Measurements from ENCODE around the gene SKP1. TPM values are rescaled to one million over a fixed set of nuclear protein-coding genes. Genes with fewer than 3 reads are reported as not detected.

SKP1 gene
- total RNA-seq, 4 donors from 2014 or later, result 121 to 219 (median 211) TPM

- no peak for ATAC-seq (ENCODE audit: low FRiP score)
- TF ChIP-seq CTCF (IDR thresholded peaks at IDR 0.05), result no peak
- peak; percentile 16 for DNase-seq (ENCODE audit: low spot score)
Observed at GRCh38 chr5:134136221-134136631, 40.5 kb downstream of the SKP1 start.

- DNase-seq (ENCODE audit: low spot score), result no peak
- ATAC-seq (ENCODE audit: low FRiP score), result no peak
- TF ChIP-seq CTCF (IDR thresholded peaks at IDR 0.05), result no peak
Observed at GRCh38 chr5:134135091-134135655, 41.6 kb downstream of the SKP1 start.

- DNase-seq (ENCODE audit: low spot score), result no peak
- no peak for TF ChIP-seq CTCF (IDR thresholded peaks at IDR 0.05)
- ATAC-seq (ENCODE audit: low FRiP score), result no peak
Observed at GRCh38 chr5:134133995-134134541, 42.7 kb downstream of the SKP1 start.

GRCh38 chr5:134133188-134133994 lies 43.4 kb downstream of the SKP1 start:
- no peak for TF ChIP-seq CTCF (IDR thresholded peaks at IDR 0.05)
- no peak for DNase-seq (ENCODE audit: low spot score)
- no peak for ATAC-seq (ENCODE audit: low FRiP score)

DNA sequence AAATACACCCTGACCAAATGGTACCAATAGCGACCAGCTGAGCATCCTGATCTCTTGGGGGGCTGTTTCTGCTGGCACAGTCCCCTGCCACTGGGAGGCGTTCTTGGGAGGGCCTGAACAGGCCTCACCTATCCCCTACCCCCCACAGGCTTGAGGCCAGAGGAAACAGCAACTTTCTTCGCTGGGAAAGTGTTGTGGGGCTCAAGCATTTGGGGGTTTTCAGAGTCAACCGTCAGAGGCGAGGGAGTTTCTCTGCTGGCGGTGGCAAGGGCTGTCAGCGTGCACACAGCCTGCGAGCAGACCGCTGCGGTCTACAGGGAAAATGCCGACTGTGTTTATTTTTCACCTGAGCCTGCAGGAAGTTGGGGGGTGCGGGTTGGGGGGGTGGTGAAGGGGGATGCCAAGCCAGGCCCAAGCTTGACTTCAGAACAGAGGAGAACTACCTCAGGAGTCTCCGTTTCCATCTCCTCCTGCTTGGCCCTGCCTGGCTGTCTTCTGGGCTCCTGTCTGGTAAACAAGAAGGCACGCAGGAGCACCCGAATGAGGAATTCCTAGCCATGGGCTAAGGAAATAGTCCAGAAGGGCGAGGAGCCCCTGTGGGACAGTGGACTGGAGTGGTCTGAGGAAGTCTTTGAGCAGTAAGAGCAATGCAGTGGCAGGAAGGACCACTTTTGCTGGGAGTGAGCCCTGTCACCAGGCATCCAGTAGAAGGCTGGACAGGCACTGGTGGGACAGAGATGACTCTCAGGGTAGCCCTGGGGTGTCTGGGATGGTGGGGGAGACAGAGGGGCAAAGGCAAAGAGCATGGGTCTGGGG lies 44.2 kb downstream of the SKP1 start:
- ATAC-seq (ENCODE audit: low FRiP score), result no peak
- no peak for TF ChIP-seq CTCF (IDR thresholded peaks at IDR 0.05)
- DNase-seq (ENCODE audit: low spot score), result no peak

GRCh38 chr5:134131578-134132350 lies 45.0 kb downstream of the SKP1 start:
- TF ChIP-seq CTCF (IDR thresholded peaks at IDR 0.05), result no peak
- ATAC-seq (ENCODE audit: low FRiP score) (no peak), DNase-seq (ENCODE audit: low spot score) (no peak)
